Diencephalon (tissue), 1 donor: ENCODE results near the gene KCNIP3. TPM values are rescaled to one million over a fixed set of nuclear protein-coding genes. Genes with fewer than 3 reads are reported as not detected.

ENCODE experiments used
- total RNA-seq: library from RNA; depleted of rRNA; stranded (reverse); fragments of >200 nt; gene quantifications from one replicate; pipeline ENCODE4 v1.2.3, GENCODE V29; 2014

The KCNIP3 gene
- total RNA-seq, result 12.7 TPM

GRCh38 chr2:95296880-95297487 is at the start of gene KCNIP3:
TSS of gene KCNIP3 (plus strand) at chr2:95297347. CDS start at chr2:95297439, 92 bp downstream.

DNA sequence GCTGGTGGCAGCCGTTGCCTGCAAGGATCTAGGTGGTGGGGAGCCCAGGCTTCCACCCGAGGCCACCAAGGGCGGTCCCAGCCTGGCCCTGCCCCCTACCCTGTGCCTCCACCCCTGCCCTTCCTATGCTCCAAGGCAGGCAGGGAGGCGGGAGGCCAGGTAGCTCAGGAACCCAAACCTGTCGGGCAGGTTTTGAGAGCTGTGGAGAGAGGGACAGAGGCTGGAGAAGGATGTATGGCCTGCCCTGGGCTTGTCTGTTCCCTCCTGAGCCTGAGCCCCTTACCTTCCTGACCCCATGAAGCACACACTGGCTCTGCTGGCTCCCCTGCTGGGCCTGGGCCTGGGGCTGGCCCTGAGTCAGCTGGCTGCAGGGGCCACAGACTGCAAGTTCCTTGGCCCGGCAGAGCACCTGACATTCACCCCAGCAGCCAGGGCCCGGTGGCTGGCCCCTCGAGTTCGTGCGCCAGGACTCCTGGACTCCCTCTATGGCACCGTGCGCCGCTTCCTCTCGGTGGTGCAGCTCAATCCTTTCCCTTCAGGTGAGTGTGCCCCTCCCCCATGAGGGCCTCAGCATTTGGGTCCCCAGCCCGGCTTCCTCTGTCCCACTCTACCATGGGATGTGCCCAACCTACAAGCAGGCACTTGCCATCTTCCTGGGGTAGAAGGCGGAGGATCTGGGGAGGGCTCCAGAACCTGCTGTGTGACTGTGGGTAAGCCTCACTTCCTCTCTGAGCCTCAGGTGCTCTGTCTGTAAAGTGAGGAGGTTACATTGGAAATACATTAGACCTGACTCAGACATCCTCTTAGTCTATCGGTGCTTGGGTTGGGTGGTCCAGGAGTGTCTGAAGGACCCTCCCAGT is 22.6 kb upstream of the KCNIP3 start, which contains the start of gene PROM2:
Gene PROM2 (plus strand): TSS at position 159 of the 860 bp plus-strand sequence. CDS start 137 bp downstream, at position 296.

GRCh38 chr2:95402370-95403203 is 105.4 kb downstream of the KCNIP3 start, which contains the start of gene FAHD2A:
TSS of gene FAHD2A (plus strand) at chr2:95402708. CDS start at chr2:95405559, 2,851 bp downstream.

Other genes with a start within 250 kb of the KCNIP3 start
- gene MRPS5, start 175.5 kb upstream of the KCNIP3 start, total RNA-seq, result 43.8 TPM
- gene ZNF514, start 137.5 kb upstream of the KCNIP3 start, total RNA-seq, result 24.5 TPM
- 8.8 TPM for gene ZNF2, start 131.5 kb upstream of the KCNIP3 start, total RNA-seq
- 28.8 TPM for gene ZNF892, start 89.8 kb upstream of the KCNIP3 start, total RNA-seq
- gene PROM2, start 22.9 kb upstream of the KCNIP3 start, total RNA-seq, result 2.1 TPM
- 13.6 TPM for gene FAHD2A, start 105.4 kb downstream of the KCNIP3 start, total RNA-seq
- not detected for gene TRIM43B, start 187.4 kb downstream of the KCNIP3 start, total RNA-seq